ENCODE data around the gene GIMAP2. TPM values are rescaled to one million over a fixed set of nuclear protein-coding genes. Genes with fewer than 3 reads are reported as not detected.

GIMAP2 gene
- polyA plus RNA-seq (2013), result not detected in 2 replicates

- no peak within 1 kb of the TSS for H3K18ac ChIP-seq (ENCODE audit: low read length)
- H4K8ac ChIP-seq (ENCODE audit: low read depth, low read length), result no peak within 1 kb of the TSS
- no peaks in the 10 kb centered on the region for H3K79me1 ChIP-seq (ENCODE audit: low read length)
- peaks cover 4% of the 10 kb centered on the region for H3K9me3 ChIP-seq (ENCODE audit: insufficient read depth, low read depth, low read length)
- no CpG with 5 or more reads among the region's 6 CpGs for WGBS (ENCODE audit: extremely low coverage, insufficient coverage, insufficient read length)
- H3K4ac ChIP-seq (ENCODE audit: low read depth, low read length), result no peak within 1 kb of the TSS
- peak in 1 of 2 donors; percentile 10 for DNase-seq
- no peak within 1 kb of the TSS for H2BK120ac ChIP-seq (ENCODE audit: insufficient read depth, low read length, poor library complexity)
- H2BK12ac ChIP-seq (ENCODE audit: low read length), result no peak within 1 kb of the TSS
- H4K91ac ChIP-seq (ENCODE audit: low read depth, low read length), result no peak within 1 kb of the TSS
- no peak within 1 kb of the TSS for H3K27ac ChIP-seq (ENCODE audit: low read depth, low read length)
- no peak within 1 kb of the TSS for H4K12ac ChIP-seq (ENCODE audit: low read depth, low read length)
- no peak within 1 kb of the TSS for H3K9ac ChIP-seq (ENCODE audit: low read length)
- H3K27me3 ChIP-seq (ENCODE audit: insufficient read depth, low read length), result no peaks in the 10 kb centered on the region
- H3K4me1 ChIP-seq (ENCODE audit: control insufficient read depth in 1 of 2, insufficient read depth in 2 of 2, low read length in 2 of 2), result no peaks in the 10 kb centered on the region
- no peak within 1 kb of the TSS for H2BK5ac ChIP-seq (ENCODE audit: low read depth, low read length, poor library complexity)
- H3K36me3 ChIP-seq (ENCODE audit: control insufficient read depth in 1 of 2, insufficient read depth in 2 of 2, low read length in 2 of 2), result no peaks in the 10 kb centered on the region
- H3K4me2 ChIP-seq (ENCODE audit: low read length), result no peak within 1 kb of the TSS
- H2AFZ ChIP-seq (ENCODE audit: insufficient read depth, low read length, poor library complexity), result no peak within 1 kb of the TSS
- no peak within 1 kb of the TSS for H2AK5ac ChIP-seq (ENCODE audit: low read length)
- H3K79me2 ChIP-seq (ENCODE audit: control insufficient read depth, insufficient read depth, low read length, poor library complexity), result no peaks in the 10 kb centered on the region
- H3K23ac ChIP-seq (ENCODE audit: low read length), result no peak within 1 kb of the TSS
- no peak within 1 kb of the TSS for H3K4me3 ChIP-seq (ENCODE audit: low read depth, low read length)
- H3K14ac ChIP-seq (ENCODE audit: low read length), result no peak within 1 kb of the TSS
These were observed at the start of gene GIMAP2 for GRCh38 chr7:150685219-150686029. GIMAP2 (plus strand) TSS chr7:150685706; CDS start chr7:150687060, 1,354 bp downstream.

GRCh38 chr7:150641854-150642253 lies 43.7 kb upstream of the GIMAP2 start:
- Histone ChIP-seq H3K4me1 (ENCODE audit: control insufficient read depth in 1 of 2, insufficient read depth in 2 of 2, low read length in 2 of 2) (no peaks in the 10 kb centered on the region), H2BK5ac (ENCODE audit: low read depth, low read length, poor library complexity) (no peak overlapping the region), H3K18ac (ENCODE audit: low read length) (no peak overlapping the region), H3K27me3 (ENCODE audit: insufficient read depth, low read length) (no peaks in the 10 kb centered on the region), H3K4me3 (ENCODE audit: low read depth, low read length) (no peak overlapping the region), H3K9me3 (ENCODE audit: insufficient read depth, low read depth, low read length) (peaks cover 3% of the 10 kb centered on the region), H2BK12ac (ENCODE audit: low read length) (no peak overlapping the region), H3K79me1 (ENCODE audit: low read length) (no peaks in the 10 kb centered on the region), H4K8ac (ENCODE audit: low read depth, low read length) (no peak overlapping the region), H3K79me2 (ENCODE audit: control insufficient read depth, insufficient read depth, low read length, poor library complexity) (no peaks in the 10 kb centered on the region), H3K14ac (ENCODE audit: low read length) (no peak overlapping the region), H3K9ac (ENCODE audit: low read length) (no peak overlapping the region), H3K4me2 (ENCODE audit: low read length) (no peak overlapping the region), H4K91ac (ENCODE audit: low read depth, low read length) (no peak overlapping the region), H2AK5ac (ENCODE audit: low read length) (no peak overlapping the region), H4K12ac (ENCODE audit: low read depth, low read length) (no peak overlapping the region), H2BK120ac (ENCODE audit: insufficient read depth, low read length, poor library complexity) (no peak overlapping the region), H3K36me3 (ENCODE audit: control insufficient read depth in 1 of 2, insufficient read depth in 2 of 2, low read length in 2 of 2) (no peaks in the 10 kb centered on the region), H2AFZ (ENCODE audit: insufficient read depth, low read length, poor library complexity) (no peak overlapping the region), H3K4ac (ENCODE audit: low read depth, low read length) (no peak overlapping the region), H3K27ac (ENCODE audit: low read depth, low read length) (no peak overlapping the region), H3K23ac (ENCODE audit: low read length) (no peak overlapping the region)
- no peak for DNase-seq

- H3K79me2 ChIP-seq (ENCODE audit: control insufficient read depth, insufficient read depth, low read length, poor library complexity), result no peaks in the 10 kb centered on the region
- no peak overlapping the region for H3K14ac ChIP-seq (ENCODE audit: low read length)
- no peak overlapping the region for H3K18ac ChIP-seq (ENCODE audit: low read length)
- H3K4me1 ChIP-seq (ENCODE audit: control insufficient read depth in 1 of 2, insufficient read depth in 2 of 2, low read length in 2 of 2), result no peaks in the 10 kb centered on the region
- DNase-seq, result no peak
- no CpG with 5 or more reads among the region's 5 CpGs for WGBS (ENCODE audit: extremely low coverage, insufficient coverage, insufficient read length)
- no peak overlapping the region for H4K8ac ChIP-seq (ENCODE audit: low read depth, low read length)
- H2BK120ac ChIP-seq (ENCODE audit: insufficient read depth, low read length, poor library complexity), result no peak overlapping the region
- H3K4ac ChIP-seq (ENCODE audit: low read depth, low read length), result no peak overlapping the region
- H3K4me2 ChIP-seq (ENCODE audit: low read length), result no peak overlapping the region
- H2AK5ac ChIP-seq (ENCODE audit: low read length), result no peak overlapping the region
- no peak overlapping the region for H2BK12ac ChIP-seq (ENCODE audit: low read length)
- H3K4me3 ChIP-seq (ENCODE audit: low read depth, low read length), result no peak overlapping the region
- H3K9me3 ChIP-seq (ENCODE audit: insufficient read depth, low read depth, low read length), result peaks cover 3% of the 10 kb centered on the region
- H4K91ac ChIP-seq (ENCODE audit: low read depth, low read length), result no peak overlapping the region
- H2AFZ ChIP-seq (ENCODE audit: insufficient read depth, low read length, poor library complexity), result no peak overlapping the region
- peak overlapping the region; percentile 43 for H4K12ac ChIP-seq (ENCODE audit: low read depth, low read length)
- H2BK5ac ChIP-seq (ENCODE audit: low read depth, low read length, poor library complexity), result no peak overlapping the region
- H3K27me3 ChIP-seq (ENCODE audit: insufficient read depth, low read length), result no peaks in the 10 kb centered on the region
- no peaks in the 10 kb centered on the region for H3K79me1 ChIP-seq (ENCODE audit: low read length)
- no peak overlapping the region for H3K9ac ChIP-seq (ENCODE audit: low read length)
- no peak overlapping the region for H3K23ac ChIP-seq (ENCODE audit: low read length)
- no peak overlapping the region for H3K27ac ChIP-seq (ENCODE audit: low read depth, low read length)
- H3K36me3 ChIP-seq (ENCODE audit: control insufficient read depth in 1 of 2, insufficient read depth in 2 of 2, low read length in 2 of 2), result no peaks in the 10 kb centered on the region
These were observed 42.6 kb upstream of the GIMAP2 start for GRCh38 chr7:150642926-150643325.

GRCh38 chr7:150645259-150646020 lies 40.1 kb upstream of the GIMAP2 start:
- H3K4me3 ChIP-seq (ENCODE audit: low read depth, low read length), result no peak overlapping the region
- no peak overlapping the region for H3K4me2 ChIP-seq (ENCODE audit: low read length)
- no peak overlapping the region for H3K4ac ChIP-seq (ENCODE audit: low read depth, low read length)

More at GRCh38 chr7:150645259-150646020, 40.1 kb upstream of the GIMAP2 start:
- H4K12ac ChIP-seq (ENCODE audit: low read depth, low read length), result no peak overlapping the region
- WGBS (ENCODE audit: extremely low coverage, insufficient coverage, insufficient read length), result no CpG with 5 or more reads among the region's 6 CpGs
- H3K27ac ChIP-seq (ENCODE audit: low read depth, low read length), result no peak overlapping the region
- no peaks in the 10 kb centered on the region for H3K27me3 ChIP-seq (ENCODE audit: insufficient read depth, low read length)
- no peak overlapping the region for H2AFZ ChIP-seq (ENCODE audit: insufficient read depth, low read length, poor library complexity)
- no peak overlapping the region for H2AK5ac ChIP-seq (ENCODE audit: low read length)
- H3K4me1 ChIP-seq (ENCODE audit: control insufficient read depth in 1 of 2, insufficient read depth in 2 of 2, low read length in 2 of 2), result no peaks in the 10 kb centered on the region
- no peak overlapping the region for H3K14ac ChIP-seq (ENCODE audit: low read length)
- no peak overlapping the region for H3K18ac ChIP-seq (ENCODE audit: low read length)
- H3K79me1 ChIP-seq (ENCODE audit: low read length), result no peaks in the 10 kb centered on the region
- DNase-seq, result no peak
- no peak overlapping the region for H4K91ac ChIP-seq (ENCODE audit: low read depth, low read length)
- no peak overlapping the region for H3K23ac ChIP-seq (ENCODE audit: low read length)
- H3K9ac ChIP-seq (ENCODE audit: low read length), result no peak overlapping the region
- H2BK120ac ChIP-seq (ENCODE audit: insufficient read depth, low read length, poor library complexity), result no peak overlapping the region
- H2BK12ac ChIP-seq (ENCODE audit: low read length), result no peak overlapping the region
- H3K36me3 ChIP-seq (ENCODE audit: control insufficient read depth in 1 of 2, insufficient read depth in 2 of 2, low read length in 2 of 2), result no peaks in the 10 kb centered on the region
- H4K8ac ChIP-seq (ENCODE audit: low read depth, low read length), result no peak overlapping the region
- peaks cover 3% of the 10 kb centered on the region for H3K9me3 ChIP-seq (ENCODE audit: insufficient read depth, low read depth, low read length)
- H3K79me2 ChIP-seq (ENCODE audit: control insufficient read depth, insufficient read depth, low read length, poor library complexity), result no peaks in the 10 kb centered on the region
- H2BK5ac ChIP-seq (ENCODE audit: low read depth, low read length, poor library complexity), result no peak overlapping the region
